PFSK-1 (cell line): ENCODE results near the gene STK26.

Source experiments
- FOXP2 ChIP-seq: optimal IDR thresholded peaks from 2 replicates; pipeline ENCODE3; 2011; ENCODE audit warnings: borderline replicate concordance, control low read depth, inconsistent platforms; ENCODE audit not compliant: insufficient read depth; ENCODE audit errors: extremely low read length, extremely low read depth
- POLR2AphosphoS5 ChIP-seq: IDR thresholded peaks from 2 replicates; pipeline ENCODE4 v1.6.1; 2012; ENCODE audit warnings: low read depth, mild to moderate bottlenecking, control low read depth, low read length, moderate library complexity
- SIN3A ChIP-seq: IDR thresholded peaks from 2 replicates; pipeline ENCODE4 v1.6.1; 2012; ENCODE audit warnings: mild to moderate bottlenecking, low read length, moderate library complexity, borderline replicate concordance; ENCODE audit not compliant: insufficient read depth
- TAF1 ChIP-seq: IDR thresholded peaks from 2 replicates; pipeline ENCODE4 v1.6.1; 2012; ENCODE audit warnings: low read length, control low read depth, borderline replicate concordance; ENCODE audit not compliant: insufficient read depth
- TF ChIP-seq, protein P1 (sequence below), 2 experiments: IDR thresholded peaks; 2 replicates each; pipeline versions ENCODE4 v1.6.1 to v1.8.0; 2011 to 2012; ENCODE audit warnings: low read depth in 2 of 2, low read length in 2 of 2, control low read depth in 1 of 2, inconsistent platforms in 1 of 2, mild to moderate bottlenecking in 1 of 2, moderate library complexity in 1 of 2; ENCODE audit not compliant: insufficient read depth in 1 of 2

DNA sequence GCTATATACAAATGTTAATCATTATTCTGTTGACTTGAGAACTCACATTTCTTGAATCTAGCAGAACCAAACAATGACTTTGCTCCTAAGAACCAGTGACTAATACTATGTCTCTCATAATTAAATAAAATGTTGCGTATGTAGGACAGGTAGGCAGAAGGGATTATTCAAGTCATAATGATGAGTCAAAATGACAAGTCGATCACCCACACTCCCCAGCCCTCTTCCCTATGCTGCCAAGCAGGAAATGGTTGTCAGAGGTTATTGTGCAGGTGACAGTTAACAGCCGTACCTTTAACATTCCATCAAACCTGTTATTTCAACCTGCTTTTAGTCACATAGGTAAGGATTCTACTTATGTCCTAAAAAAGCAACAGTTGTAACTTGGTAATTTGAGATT, 22.0 kb upstream of the STK26 start:
- TF ChIP-seq TAF1 = no peak
- TF ChIP-seq SIN3A = no peak
- TF ChIP-seq, protein P1, sequence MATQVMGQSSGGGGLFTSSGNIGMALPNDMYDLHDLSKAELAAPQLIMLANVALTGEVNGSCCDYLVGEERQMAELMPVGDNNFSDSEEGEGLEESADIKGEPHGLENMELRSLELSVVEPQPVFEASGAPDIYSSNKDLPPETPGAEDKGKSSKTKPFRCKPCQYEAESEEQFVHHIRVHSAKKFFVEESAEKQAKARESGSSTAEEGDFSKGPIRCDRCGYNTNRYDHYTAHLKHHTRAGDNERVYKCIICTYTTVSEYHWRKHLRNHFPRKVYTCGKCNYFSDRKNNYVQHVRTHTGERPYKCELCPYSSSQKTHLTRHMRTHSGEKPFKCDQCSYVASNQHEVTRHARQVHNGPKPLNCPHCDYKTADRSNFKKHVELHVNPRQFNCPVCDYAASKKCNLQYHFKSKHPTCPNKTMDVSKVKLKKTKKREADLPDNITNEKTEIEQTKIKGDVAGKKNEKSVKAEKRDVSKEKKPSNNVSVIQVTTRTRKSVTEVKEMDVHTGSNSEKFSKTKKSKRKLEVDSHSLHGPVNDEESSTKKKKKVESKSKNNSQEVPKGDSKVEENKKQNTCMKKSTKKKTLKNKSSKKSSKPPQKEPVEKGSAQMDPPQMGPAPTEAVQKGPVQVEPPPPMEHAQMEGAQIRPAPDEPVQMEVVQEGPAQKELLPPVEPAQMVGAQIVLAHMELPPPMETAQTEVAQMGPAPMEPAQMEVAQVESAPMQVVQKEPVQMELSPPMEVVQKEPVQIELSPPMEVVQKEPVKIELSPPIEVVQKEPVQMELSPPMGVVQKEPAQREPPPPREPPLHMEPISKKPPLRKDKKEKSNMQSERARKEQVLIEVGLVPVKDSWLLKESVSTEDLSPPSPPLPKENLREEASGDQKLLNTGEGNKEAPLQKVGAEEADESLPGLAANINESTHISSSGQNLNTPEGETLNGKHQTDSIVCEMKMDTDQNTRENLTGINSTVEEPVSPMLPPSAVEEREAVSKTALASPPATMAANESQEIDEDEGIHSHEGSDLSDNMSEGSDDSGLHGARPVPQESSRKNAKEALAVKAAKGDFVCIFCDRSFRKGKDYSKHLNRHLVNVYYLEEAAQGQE (IDR thresholded peaks at IDR 0.05; ENCODE audit: insufficient read depth in 1 of 2, low read depth in 2 of 2, low read length in 2 of 2) = no peak
- no peak for TF ChIP-seq POLR2AphosphoS5
- no peak for TF ChIP-seq FOXP2
